Smooth muscle cell (in vitro differentiated cells): ENCODE data around the gene PPP1R3A. TPM values are rescaled to one million over a fixed set of nuclear protein-coding genes. Genes with fewer than 3 reads are reported as not detected.

Experiments used
- DNase-seq: peaks from one replicate; lab custom pipeline; 2025; ENCODE audit not compliant: unreplicated experiment; lab: John Stamatoyannopoulos, UW
- H2AFZ ChIP-seq: fragments of 200-600 bp; sonication (generic); 2 replicates; pipeline ENCODE4 v1.6.0; 2016; ENCODE audit warnings: antibody characterized with exemption, low read depth, mild to moderate bottlenecking
- H3F3A ChIP-seq: fragments of 200-600 bp; sonication (generic); 2 replicates; pipeline ENCODE4 v1.6.0; 2017; ENCODE audit warnings: antibody characterized with exemption, low read depth
- H3K27ac ChIP-seq: fragments of 200-600 bp; sonication (generic); 2 replicates; pipeline ENCODE4 v1.5.1; 2016; ENCODE audit warnings: low read depth, mild to moderate bottlenecking
- H3K27me3 ChIP-seq: fragments of 200-600 bp; sonication (generic); 2 replicates; pipeline ENCODE4 v1.6.1; 2016; ENCODE audit warnings: low read depth, mild to moderate bottlenecking
- H3K36me3 ChIP-seq: fragments of 200-600 bp; sonication (generic); 2 replicates; pipeline ENCODE4 v1.5.1; 2016; ENCODE audit warnings: low read depth
- H3K4me1 ChIP-seq: fragments of 200-600 bp; sonication (generic); 2 replicates; pipeline ENCODE4 v1.5.1; 2016; ENCODE audit warnings: low read depth
- H3K4me2 ChIP-seq: fragments of 200-600 bp; sonication (generic); 2 replicates; pipeline ENCODE4 v1.6.0; 2016; ENCODE audit warnings: mild to moderate bottlenecking
- H3K4me3 ChIP-seq: fragments of 200-600 bp; sonication (generic); 2 replicates; pipeline ENCODE4 v1.5.1; 2016; ENCODE audit warnings: mild to moderate bottlenecking
- H3K79me2 ChIP-seq: fragments of 200-600 bp; sonication (generic); 2 replicates; pipeline ENCODE4 v1.6.0; 2016; ENCODE audit warnings: low read depth, mild to moderate bottlenecking
- H3K9ac ChIP-seq: fragments of 200-600 bp; sonication (generic); 2 replicates; pipeline ENCODE4 v1.6.0; 2016; ENCODE audit warnings: low read depth
- H3K9me3 ChIP-seq: fragments of 200-600 bp; sonication (generic); replicated peaks from 2 replicates; pipeline ENCODE4 v1.5.1; 2016; ENCODE audit warnings: low read depth
- H4K20me1 ChIP-seq: fragments of 200-600 bp; sonication (generic); 2 replicates; pipeline ENCODE4 v1.6.0; 2016; ENCODE audit warnings: low read depth
- CTCF ChIP-seq: fragments of 200-600 bp; sonication (generic); IDR thresholded peaks from 2 replicates; pipeline ENCODE4 v1.5.1; 2017; ENCODE audit warnings: borderline replicate concordance, mild to moderate bottlenecking, antibody characterized with exemption; ENCODE audit not compliant: insufficient read depth, poor library complexity, severe bottlenecking
- WGBS: methylation state at CpG from one replicate; pipeline ENCODE4 v1.1.7; 2016; ENCODE audit warnings: low lambda C conversion rate; 5-methylcytosine and 5-hydroxymethylcytosine counted together
- polyA plus RNA-seq: library from polyadenylated mRNA; unstranded; fragments of >200 nt; fragmentation: Nextera tagmentation; extraction: Ambion mirVana; gene quantifications from 2 replicates; pipeline ENCODE4 v1.2.1, GENCODE V29; 2016
- total RNA-seq: library from RNA; depleted of rRNA; stranded (reverse); fragments of >200 nt; gene quantifications from 2 replicates; pipeline ENCODE4 v1.2.3, GENCODE V29; 2014

PPP1R3A gene
- total and polyA plus RNA-seq, 2 experiments from 2014 or later = not detected

DNA sequence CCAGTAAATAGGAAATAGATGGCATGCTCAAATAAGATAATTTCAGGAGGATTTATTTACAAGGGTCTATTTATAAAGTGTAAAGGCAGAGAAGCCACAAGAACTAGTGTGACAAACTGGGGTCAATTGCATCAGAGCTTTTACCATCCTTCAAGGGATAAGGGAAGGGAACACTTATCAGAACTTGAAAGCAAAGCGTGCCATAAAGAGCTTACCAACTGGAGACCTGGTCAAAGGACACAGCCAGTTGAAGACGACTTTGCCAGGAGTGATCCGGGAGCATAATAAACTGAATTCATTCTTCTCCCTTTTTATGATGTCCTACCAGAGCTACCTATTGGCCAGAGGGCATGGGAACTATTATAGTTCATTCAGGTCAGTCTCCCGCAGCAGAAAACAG lies 3.2 kb upstream of the PPP1R3A start:
- Histone ChIP-seq H3K27ac (no peak overlapping the region), H3K79me2 (no peaks in the 10 kb centered on the region), H3K36me3 (no peaks in the 10 kb centered on the region), H3K9ac (no peak overlapping the region), H2AFZ (no peak overlapping the region), H4K20me1 (no peaks in the 10 kb centered on the region), H3K27me3 (no peaks in the 10 kb centered on the region), H3K4me2 (no peak overlapping the region), H3K4me3 (no peak overlapping the region), H3F3A (no peaks in the 10 kb centered on the region), H3K9me3 (no peaks in the 10 kb centered on the region), H3K4me1 (no peaks in the 10 kb centered on the region)
- WGBS = 56% methylated on average over 4 of the region's 4 CpGs
- no peak for DNase-seq
- TF ChIP-seq CTCF = no peak

DNA sequence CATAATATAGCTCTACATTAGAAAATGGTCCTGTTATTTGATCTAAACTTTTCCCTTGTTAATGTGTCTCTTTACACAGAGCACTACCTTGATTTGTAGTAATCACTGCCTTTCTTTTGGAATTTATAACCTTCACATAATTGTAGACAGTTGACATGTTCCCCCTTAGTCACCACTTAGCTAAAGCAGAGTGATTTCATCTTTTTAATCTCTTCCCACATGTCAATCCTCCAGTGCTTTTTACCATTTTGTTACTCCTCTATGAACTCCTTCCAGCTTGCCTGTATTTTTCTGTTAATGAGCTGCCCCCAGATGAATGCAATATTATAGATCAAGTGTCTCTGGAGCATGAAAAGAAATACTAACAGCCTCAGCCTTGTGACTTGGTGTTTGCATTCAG lies 2.6 kb upstream of the PPP1R3A start:
- Histone ChIP-seq H3K36me3 (no peaks in the 10 kb centered on the region), H3K9me3 (no peaks in the 10 kb centered on the region), H3K4me3 (no peak overlapping the region), H3K27me3 (no peaks in the 10 kb centered on the region), H3K79me2 (no peaks in the 10 kb centered on the region), H3K27ac (no peak overlapping the region), H3K9ac (no peak overlapping the region), H3K4me1 (no peaks in the 10 kb centered on the region), H4K20me1 (no peaks in the 10 kb centered on the region), H3F3A (no peaks in the 10 kb centered on the region), H2AFZ (no peak overlapping the region), H3K4me2 (no peak overlapping the region)
- no peak for TF ChIP-seq CTCF
- DNase-seq = no peak

- H3K27ac ChIP-seq = no peak overlapping the region
- H3K9ac ChIP-seq = no peak overlapping the region
- no peak for TF ChIP-seq CTCF
Observed at GRCh38 chr7:113917840-113918239, 969 bp downstream of the PPP1R3A start.

GRCh38 chr7:113915956-113916355 lies 2.9 kb downstream of the PPP1R3A start:
- H3K9ac ChIP-seq = no peak overlapping the region
- H3K4me2 ChIP-seq = no peak overlapping the region
- WGBS = 71% methylated on average over 2 of the region's 2 CpGs
- no peak overlapping the region for H3K4me3 ChIP-seq
- no peaks in the 10 kb centered on the region for H3F3A ChIP-seq
- no peak for TF ChIP-seq CTCF
- H3K27ac ChIP-seq = no peak overlapping the region
- H3K4me1 ChIP-seq = no peaks in the 10 kb centered on the region
- no peaks in the 10 kb centered on the region for H4K20me1 ChIP-seq
- no peaks in the 10 kb centered on the region for H3K36me3 ChIP-seq
- no peak overlapping the region for H2AFZ ChIP-seq
- no peaks in the 10 kb centered on the region for H3K9me3 ChIP-seq
- DNase-seq = no peak
- H3K79me2 ChIP-seq = no peaks in the 10 kb centered on the region
- no peaks in the 10 kb centered on the region for H3K27me3 ChIP-seq

More at GRCh38 chr7:113917840-113918239, 969 bp downstream of the PPP1R3A start:
- no peaks in the 10 kb centered on the region for H4K20me1 ChIP-seq
- H3K79me2 ChIP-seq = no peaks in the 10 kb centered on the region
- 45% methylated on average over 1 of the region's 1 CpG for WGBS
- no peaks in the 10 kb centered on the region for H3K4me1 ChIP-seq
- H3F3A ChIP-seq = no peaks in the 10 kb centered on the region
- H3K36me3 ChIP-seq = no peaks in the 10 kb centered on the region
- no peak overlapping the region for H3K4me2 ChIP-seq
- no peak overlapping the region for H3K4me3 ChIP-seq
- DNase-seq = no peak
- no peak overlapping the region for H2AFZ ChIP-seq
- no peaks in the 10 kb centered on the region for H3K9me3 ChIP-seq
- H3K27me3 ChIP-seq = no peaks in the 10 kb centered on the region
